Activated T-cell treated with anti-CD3 and anti-CD28 coated beads, Interleukin-2, amount 50 U/mL, for 4 hours (primary cell): ENCODE data around the gene BHMT2. TPM values are rescaled to one million over a fixed set of nuclear protein-coding genes. Genes with fewer than 3 reads are reported as not detected.

ENCODE experiments used
- ATAC-seq, 2 donors: fragments of 200-7000 bp; cut with Tn5 transposase; one replicate each; pipeline ENCODE4 v1.10.0; 2021
- DNase-seq: peaks from one replicate; pipeline ENCODE4 v3.0.0-alpha.2; 2020
- H3K27me3 Mint-ChIP-seq: one replicate; pipeline ENCODE4 v1.8.0; 2021; ENCODE audit warnings: low read depth, mixed read lengths
- H3K36me3 Mint-ChIP-seq: one replicate; pipeline ENCODE4 v1.8.0; 2022; ENCODE audit warnings: mixed read lengths; ENCODE audit not compliant: insufficient read depth
- H3K4me1 Mint-ChIP-seq: one replicate; pipeline ENCODE4 v1.8.0; 2021; ENCODE audit warnings: low read depth, mixed read lengths
- H3K4me3 Mint-ChIP-seq: one replicate; pipeline ENCODE4 v1.8.0; 2021; ENCODE audit warnings: mild to moderate bottlenecking, moderate library complexity, mixed read lengths
- H3K9me3 Mint-ChIP-seq: one replicate; pipeline ENCODE4 v1.8.0; 2021; ENCODE audit warnings: mixed read lengths
- total RNA-seq, 3 donors: library from RNA; stranded (reverse); gene quantifications; one replicate each; pipeline ENCODE4 v1.2.1, GENCODE V29; 2021

The BHMT2 gene
- total RNA-seq, 3 donors from 2014 or later = not detected

DNA sequence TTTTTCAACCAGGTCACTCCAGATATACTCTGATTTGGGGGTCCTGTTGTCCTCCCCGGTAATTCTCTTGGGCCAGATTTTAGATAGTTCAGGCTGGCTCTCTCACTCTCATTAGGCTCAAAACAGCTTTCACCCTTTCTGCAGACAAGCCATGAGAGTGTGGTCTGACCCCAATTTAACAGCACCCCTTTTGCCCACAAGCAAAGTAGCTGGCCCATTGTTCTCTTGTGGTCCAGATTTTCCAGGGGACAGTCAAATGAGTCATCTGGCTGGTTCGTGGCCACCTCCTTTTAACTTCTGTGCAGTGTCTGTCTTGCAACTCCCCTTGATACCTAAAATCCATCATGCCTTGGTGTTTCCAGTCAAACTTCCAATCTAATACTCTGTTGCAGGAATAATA, 16.5 kb downstream of the BHMT2 start:
- Mint-ChIP-seq H3K27me3 (no peaks in the 10 kb centered on the region), H3K36me3 (no peaks in the 10 kb centered on the region), H3K4me1 (no peaks in the 10 kb centered on the region), H3K4me3 (no peak overlapping the region), H3K9me3 (no peaks in the 10 kb centered on the region)
- no peak for DNase-seq
- no peak for ATAC-seq

DNA sequence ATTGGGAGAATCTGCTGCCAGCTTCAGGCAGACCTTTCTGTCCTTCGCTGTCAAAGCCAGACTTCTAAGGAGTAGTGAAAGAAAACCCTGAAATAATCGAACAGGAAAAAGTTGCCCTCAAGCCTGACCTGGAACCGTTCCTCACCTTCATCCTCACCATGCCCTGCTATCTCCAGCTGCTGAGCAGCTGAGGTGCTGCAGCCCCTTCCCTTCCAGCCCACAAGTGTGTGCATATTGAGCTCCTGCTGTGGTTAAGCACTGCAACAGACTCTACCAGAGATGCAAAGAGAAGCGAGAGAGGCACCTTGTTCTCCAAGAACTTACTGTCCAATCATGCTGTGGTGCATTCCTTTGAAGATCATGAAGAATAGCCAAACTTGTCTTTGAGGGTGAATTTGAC, 18.9 kb downstream of the BHMT2 start:
- H3K9me3 Mint-ChIP-seq = no peaks in the 10 kb centered on the region

DNA sequence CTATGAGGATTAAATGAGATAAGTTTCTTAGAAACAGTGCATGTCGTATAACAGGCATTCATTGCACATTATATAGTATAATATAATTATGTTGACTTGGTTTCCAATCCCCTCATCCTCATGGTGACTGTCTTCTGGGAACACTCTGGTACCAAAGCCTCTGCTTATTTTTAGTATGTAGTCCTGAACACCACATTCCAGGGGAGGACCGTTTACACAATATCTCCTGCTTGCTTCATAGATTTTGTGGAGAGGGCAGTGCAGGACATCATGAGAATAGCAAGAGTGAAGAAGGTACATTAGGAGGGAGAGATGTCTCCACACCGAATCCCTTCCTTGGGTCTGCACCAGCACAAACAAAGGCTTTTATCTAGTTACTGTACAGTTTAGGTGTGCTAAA, 21.5 kb downstream of the BHMT2 start:
- H3K36me3 Mint-ChIP-seq = no peaks in the 10 kb centered on the region
- no peaks in the 10 kb centered on the region for H3K9me3 Mint-ChIP-seq
- H3K27me3 Mint-ChIP-seq = peaks cover 2% of the 10 kb centered on the region

More for the DNA sequence above, 18.9 kb downstream of the BHMT2 start:
- Mint-ChIP-seq H3K36me3 (no peaks in the 10 kb centered on the region), H3K27me3 (no peaks in the 10 kb centered on the region), H3K4me1 (no peaks in the 10 kb centered on the region), H3K4me3 (no peak overlapping the region)
- DNase-seq (no peak), ATAC-seq (no peak)

DNA sequence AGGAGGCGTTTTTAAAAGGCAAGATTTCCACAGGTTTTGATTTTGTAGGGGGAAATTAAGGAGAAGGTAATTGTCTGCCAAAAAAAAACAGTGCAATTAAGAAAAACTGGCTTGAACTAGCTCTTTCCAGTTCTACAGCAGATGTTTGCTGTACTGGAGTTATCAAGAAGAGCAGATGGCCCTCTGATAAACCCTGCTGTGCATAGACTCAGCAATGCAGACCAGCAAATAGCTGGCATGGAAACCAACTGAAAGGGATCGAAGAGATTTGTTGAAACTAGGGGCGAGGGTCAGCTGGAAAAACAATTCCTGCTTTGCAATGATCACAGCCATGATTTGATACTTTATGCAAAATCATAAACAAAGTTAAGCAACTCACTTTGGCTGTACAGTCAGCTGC, 24.2 kb downstream of the BHMT2 start:
- no peak for ATAC-seq
- Mint-ChIP-seq H3K4me3 (no peak overlapping the region), H3K27me3 (peaks cover 2% of the 10 kb centered on the region), H3K36me3 (no peaks in the 10 kb centered on the region), H3K4me1 (no peaks in the 10 kb centered on the region), H3K9me3 (no peaks in the 10 kb centered on the region)
- no peak for DNase-seq

More for the DNA sequence above, 21.5 kb downstream of the BHMT2 start:
- DNase-seq (no peak), ATAC-seq (no peak)
- Mint-ChIP-seq H3K4me1 (no peaks in the 10 kb centered on the region), H3K4me3 (no peak overlapping the region)

DNA sequence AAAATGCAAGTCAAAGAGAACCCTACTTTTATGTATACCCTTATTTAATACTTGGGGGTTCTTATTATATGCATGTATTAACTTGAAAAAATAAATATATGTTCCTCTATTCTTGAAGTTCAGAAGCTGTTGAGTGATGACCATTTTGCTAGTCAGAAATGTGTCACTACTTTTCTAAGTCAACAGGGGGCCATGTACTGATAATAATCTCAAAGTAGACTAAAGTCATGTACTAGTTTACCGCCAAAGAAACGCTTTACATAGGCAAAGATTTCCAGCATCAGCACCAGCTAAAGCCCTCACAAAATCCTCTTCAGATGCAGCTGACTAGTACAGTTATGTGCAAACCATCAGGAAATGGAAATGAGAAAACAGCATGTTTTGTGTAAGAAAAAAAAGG, 36.3 kb downstream of the BHMT2 start:
- Mint-ChIP-seq H3K36me3 (no peaks in the 10 kb centered on the region), H3K4me3 (no peak overlapping the region), H3K9me3 (no peaks in the 10 kb centered on the region), H3K4me1 (no peaks in the 10 kb centered on the region), H3K27me3 (peaks cover 51% of the 10 kb centered on the region)
- ATAC-seq = no peak
- no peak for DNase-seq

DNA sequence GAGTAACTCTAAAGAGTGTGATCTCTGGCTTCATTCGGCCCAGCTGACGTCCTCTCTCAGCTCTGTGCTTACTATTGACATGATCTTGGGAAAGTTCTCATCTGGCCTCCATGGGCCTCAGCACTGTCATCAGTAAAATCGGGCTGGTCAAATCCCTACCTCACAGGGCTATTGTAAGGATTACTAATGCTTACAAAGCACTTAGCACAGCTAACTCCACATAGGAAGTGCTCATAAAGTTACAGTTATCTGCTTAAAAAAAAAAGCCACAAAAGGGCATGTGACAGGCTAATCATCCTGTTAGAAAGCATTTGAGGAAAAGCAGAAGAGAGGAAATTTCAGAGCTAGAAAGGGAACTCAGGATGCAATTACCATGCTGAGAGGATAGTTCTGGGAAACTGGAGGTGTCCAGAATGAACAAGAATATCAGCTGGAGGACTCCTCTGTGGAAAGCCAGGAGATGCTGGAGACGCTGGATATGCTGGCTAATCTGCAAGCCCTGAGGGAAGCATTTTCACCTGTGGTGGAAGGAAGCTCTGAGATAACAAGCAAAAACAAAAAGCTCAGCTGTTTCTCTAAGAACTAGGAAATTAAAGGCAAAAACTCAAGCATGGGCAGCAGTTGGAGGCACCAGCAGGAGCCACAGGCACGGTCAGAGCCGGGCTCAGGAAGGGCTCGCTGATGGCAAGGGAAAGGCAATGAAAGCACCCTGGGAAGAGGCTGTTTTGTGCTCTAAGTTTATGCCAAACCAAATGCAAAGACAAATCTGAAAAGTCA, 37.6 kb downstream of the BHMT2 start:
- H3K4me1 Mint-ChIP-seq = no peaks in the 10 kb centered on the region
- DNase-seq (no peak), ATAC-seq (no peak)
- peaks cover 64% of the 10 kb centered on the region for H3K27me3 Mint-ChIP-seq
- no peaks in the 10 kb centered on the region for H3K36me3 Mint-ChIP-seq
- no peaks in the 10 kb centered on the region for H3K9me3 Mint-ChIP-seq
- H3K4me3 Mint-ChIP-seq = no peak overlapping the region

DNA sequence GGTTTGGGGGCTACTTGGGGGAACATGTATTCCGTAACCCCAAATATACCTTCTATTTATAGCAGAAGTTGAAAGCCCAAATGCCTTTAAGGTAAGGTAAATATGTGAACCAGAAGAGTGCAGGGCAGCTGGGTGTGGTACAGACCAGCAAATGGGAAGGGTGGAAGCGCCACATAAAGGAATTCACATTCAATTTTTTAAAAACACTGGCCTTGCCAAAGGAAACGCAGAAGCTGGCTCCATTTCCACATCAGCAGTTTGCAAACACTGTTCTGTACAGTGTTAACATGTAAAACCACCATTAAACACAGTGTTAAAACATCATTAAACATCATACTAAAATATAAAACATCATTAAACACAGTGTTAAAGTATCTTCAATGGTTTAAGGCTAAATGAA, 38.5 kb downstream of the BHMT2 start:
- H3K9me3 Mint-ChIP-seq = no peaks in the 10 kb centered on the region
- DNase-seq (no peak), ATAC-seq (no peak)
- peaks cover 69% of the 10 kb centered on the region for H3K27me3 Mint-ChIP-seq
- H3K36me3 Mint-ChIP-seq = no peaks in the 10 kb centered on the region
- H3K4me1 Mint-ChIP-seq = no peaks in the 10 kb centered on the region
- H3K4me3 Mint-ChIP-seq = no peak overlapping the region

DNA sequence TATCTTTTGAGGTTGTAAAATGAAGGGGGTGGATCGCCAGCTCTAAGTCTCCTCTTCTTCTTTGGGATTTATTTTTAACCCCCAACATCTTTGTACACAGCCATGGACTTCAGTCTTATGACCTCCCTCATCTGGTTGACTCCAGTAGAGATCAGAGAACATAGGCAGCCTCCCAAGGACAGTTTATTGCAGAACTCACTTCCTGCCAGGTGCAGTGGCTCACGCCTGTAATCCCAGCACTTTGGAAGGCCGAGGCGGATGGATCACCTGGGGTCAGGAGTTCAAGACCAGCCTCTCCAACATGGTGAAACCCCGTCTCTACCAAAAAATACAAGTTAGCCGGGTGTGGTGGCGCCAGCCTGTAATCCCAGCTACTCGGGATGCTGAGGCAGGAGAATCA, 39.2 kb downstream of the BHMT2 start:
- H3K27me3 Mint-ChIP-seq = peaks cover 69% of the 10 kb centered on the region
- H3K36me3 Mint-ChIP-seq = no peaks in the 10 kb centered on the region

DNA sequence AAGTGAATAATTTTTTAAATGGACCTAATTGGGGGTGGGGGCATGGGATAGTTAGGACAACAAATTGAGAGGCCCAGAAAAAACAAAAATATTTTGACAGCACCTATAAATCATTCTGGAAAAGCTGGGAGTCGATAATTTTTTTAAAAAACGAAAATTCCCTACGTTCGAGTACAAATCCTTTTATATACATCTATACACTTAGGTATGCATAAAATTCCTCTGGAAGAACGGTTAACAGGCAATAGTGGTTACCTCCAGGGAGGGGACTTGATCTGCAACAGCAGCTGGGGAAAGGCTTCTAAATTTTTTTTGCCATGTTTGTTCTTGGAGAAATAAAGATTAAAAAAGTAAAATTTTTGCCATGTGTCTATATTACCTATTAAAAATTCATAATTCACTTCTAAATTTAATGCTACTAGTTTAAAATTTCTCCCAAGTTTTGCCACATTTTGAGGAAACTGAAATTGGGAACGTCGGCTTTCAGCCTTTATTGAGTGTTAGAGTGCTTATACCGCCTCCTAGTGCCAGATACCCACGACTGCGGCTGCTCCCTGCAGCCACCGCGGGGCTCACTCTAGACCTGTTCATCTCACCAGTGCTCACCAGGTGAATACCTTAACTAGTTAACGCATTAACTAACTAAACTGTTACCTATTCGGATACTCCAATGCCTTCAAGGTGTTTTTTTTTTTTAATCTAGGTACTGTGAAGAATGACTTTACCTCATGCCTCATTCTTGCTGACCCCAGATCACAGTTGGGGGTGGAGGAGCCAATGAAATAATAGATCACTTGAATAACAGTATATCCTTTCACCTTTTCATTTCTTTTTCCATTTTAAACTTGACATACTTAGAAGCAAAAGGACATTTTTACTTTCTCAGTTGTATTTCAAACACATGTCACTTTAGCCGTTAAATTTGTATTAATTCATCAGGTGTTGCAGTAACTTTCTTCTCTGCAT, 40.2 kb downstream of the BHMT2 start:
- no peak overlapping the region for H3K4me3 Mint-ChIP-seq
- no peaks in the 10 kb centered on the region for H3K9me3 Mint-ChIP-seq
- H3K36me3 Mint-ChIP-seq = no peaks in the 10 kb centered on the region
- H3K27me3 Mint-ChIP-seq = peaks cover 66% of the 10 kb centered on the region
- ATAC-seq (peak; percentile 60 to 63), DNase-seq (peak; percentile 18)
- H3K4me1 Mint-ChIP-seq = no peaks in the 10 kb centered on the region

More for the DNA sequence above, 39.2 kb downstream of the BHMT2 start:
- no peak overlapping the region for H3K4me3 Mint-ChIP-seq
- no peak for ATAC-seq
- DNase-seq = no peak
- H3K9me3 Mint-ChIP-seq = no peaks in the 10 kb centered on the region
- no peaks in the 10 kb centered on the region for H3K4me1 Mint-ChIP-seq

DNA sequence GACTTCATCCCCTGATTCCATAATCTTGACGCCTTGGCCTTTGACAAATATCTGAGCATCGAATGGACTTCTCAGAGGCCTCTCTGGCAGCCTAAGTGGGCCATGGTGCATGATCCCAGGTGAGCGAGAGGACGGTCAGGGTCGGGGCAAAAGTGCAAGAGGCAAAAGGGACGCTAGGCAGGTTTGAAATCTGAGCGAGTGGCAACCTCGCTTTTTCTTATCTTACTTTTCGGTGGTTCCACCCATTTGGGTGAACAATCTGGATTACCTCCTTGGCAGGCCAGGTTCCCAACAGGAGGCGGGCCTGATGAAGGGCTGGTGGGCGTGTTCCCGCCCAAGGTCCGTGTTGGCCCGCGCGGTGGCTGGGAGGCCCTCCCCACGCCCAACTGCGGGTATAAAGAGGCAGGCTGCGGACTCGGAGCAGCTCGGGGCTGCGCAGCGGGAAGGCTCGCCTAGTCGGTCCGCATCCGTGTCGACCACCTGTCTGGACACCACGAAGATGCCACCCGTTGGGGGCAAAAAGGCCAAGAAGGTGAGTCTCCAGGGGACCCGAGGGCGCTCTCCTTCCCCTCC, 41.9 kb downstream of the BHMT2 start, which contains the start of gene BHMT:
TSS of gene BHMT (plus strand) at position 423 of the 573 bp plus-strand sequence. CDS start at position 500, 77 bp downstream.
- Mint-ChIP-seq H3K36me3 (no peaks in the 10 kb centered on the region), H3K9me3 (no peaks in the 10 kb centered on the region), H3K4me1 (no peaks in the 10 kb centered on the region), H3K27me3 (peaks cover 59% of the 10 kb centered on the region), H3K4me3 (no peak within 1 kb of the TSS)
- DNase-seq (no peak), ATAC-seq (no peak)

DNA sequence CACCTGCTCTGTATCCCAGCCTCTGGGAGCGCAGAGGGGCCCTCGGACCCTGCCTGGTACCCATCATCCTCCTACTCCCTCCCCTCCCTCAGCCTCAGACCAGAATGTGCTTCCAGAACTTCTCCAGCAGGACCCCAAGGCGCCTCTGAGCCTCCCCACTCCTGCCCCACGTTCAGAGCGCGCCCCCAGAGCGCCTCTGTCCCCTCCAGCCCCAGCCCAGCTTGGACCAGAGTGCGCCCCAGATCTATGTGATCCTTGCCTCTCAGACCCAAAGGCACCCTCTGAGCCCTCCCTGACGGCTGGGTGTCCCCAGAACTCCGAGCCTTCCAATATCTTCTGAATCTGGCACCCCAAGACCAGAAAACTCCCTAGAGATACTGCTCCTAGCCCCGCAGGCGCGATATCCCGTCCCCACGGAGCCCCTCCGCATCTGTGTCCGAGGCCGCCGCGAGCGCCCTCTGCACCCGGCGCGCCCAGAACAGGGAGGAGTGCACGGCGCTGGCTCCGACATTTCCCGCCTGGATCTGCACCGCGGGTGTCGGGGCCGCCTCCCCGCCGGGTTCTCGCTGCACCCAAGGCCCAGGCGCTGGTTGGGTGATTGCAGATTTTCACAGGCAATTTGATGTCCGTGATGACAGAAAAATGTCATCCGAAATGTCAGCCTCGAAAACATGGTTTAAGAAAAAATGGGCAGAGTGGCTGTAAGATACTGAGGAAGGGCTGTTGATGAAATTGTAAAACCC, 42.6 kb downstream of the BHMT2 start:
- no peak for DNase-seq
- Mint-ChIP-seq H3K36me3 (no peaks in the 10 kb centered on the region), H3K27me3 (peaks cover 53% of the 10 kb centered on the region), H3K4me1 (no peaks in the 10 kb centered on the region), H3K9me3 (no peaks in the 10 kb centered on the region), H3K4me3 (no peak overlapping the region)
- ATAC-seq = peak in 1 of 2 donors; percentile 37

DNA sequence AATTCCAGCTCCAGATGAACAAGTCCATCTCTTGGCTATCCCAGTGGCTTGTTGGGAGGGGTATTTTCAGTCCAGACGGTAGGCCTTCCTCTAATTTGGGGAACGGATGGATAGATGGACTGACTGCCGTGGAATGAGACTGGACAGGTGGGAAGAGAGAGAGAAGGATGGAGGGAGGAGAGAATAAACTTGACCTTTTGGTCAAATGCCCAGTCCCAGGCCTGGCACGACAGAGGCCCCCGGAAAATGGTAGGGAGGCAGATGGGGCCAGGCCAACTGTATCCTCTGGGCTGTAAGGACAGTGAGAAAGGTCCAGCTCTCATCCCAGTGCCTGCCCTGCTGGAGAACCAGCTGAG, 43.1 kb downstream of the BHMT2 start:
- no peaks in the 10 kb centered on the region for H3K9me3 Mint-ChIP-seq
- DNase-seq (no peak), ATAC-seq (no peak)
- no peaks in the 10 kb centered on the region for H3K4me1 Mint-ChIP-seq
- no peaks in the 10 kb centered on the region for H3K36me3 Mint-ChIP-seq
- H3K27me3 Mint-ChIP-seq = peaks cover 49% of the 10 kb centered on the region
- H3K4me3 Mint-ChIP-seq = no peak overlapping the region

DNA sequence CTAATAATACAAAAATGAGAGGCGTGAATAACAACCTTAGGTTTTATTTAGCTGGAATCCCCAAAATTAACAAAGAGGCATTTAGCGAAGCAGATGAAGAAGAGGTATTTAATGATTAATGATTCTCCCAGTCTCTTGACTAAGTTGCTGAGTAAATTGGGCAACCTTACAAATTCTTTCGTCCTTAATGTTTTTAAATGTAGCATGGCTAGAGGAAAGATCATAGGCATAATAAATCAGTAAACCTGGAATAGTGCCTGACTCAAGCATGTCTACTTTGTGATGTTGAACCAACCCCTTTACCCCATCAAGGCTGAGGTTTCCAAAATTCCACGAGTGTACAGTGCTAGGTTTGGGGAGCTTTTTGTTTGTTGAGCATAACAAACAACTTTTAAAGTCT, 49.9 kb downstream of the BHMT2 start:
- Mint-ChIP-seq H3K27me3 (peaks cover 3% of the 10 kb centered on the region), H3K4me3 (no peak overlapping the region), H3K36me3 (no peaks in the 10 kb centered on the region), H3K9me3 (no peaks in the 10 kb centered on the region), H3K4me1 (no peaks in the 10 kb centered on the region)
- ATAC-seq (no peak), DNase-seq (no peak)

DNA sequence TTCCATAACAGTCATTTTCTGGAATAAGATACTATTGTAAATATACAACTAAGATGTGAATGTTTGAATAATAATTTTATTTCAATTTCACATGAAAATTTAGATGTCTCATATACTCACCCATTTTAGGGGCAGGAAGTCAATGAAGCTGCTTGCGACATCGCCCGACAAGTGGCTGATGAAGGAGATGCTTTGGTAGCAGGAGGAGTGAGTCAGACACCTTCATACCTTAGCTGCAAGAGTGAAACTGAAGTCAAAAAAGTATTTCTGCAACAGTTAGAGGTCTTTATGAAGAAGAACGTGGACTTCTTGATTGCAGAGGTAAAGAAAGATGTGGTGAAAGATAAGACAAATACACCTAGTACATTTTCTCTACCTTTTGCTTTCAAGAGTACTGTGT, 50.7 kb downstream of the BHMT2 start:
- ATAC-seq (no peak), DNase-seq (no peak)
- H3K9me3 Mint-ChIP-seq = no peaks in the 10 kb centered on the region
- H3K4me3 Mint-ChIP-seq = no peak overlapping the region
- no peaks in the 10 kb centered on the region for H3K4me1 Mint-ChIP-seq
- no peaks in the 10 kb centered on the region for H3K36me3 Mint-ChIP-seq
- H3K27me3 Mint-ChIP-seq = peaks cover 3% of the 10 kb centered on the region
